ENCODE measurements around the gene SFT2D3. TPM values are rescaled to one million over a fixed set of nuclear protein-coding genes. Genes with fewer than 3 reads are reported as not detected.

SFT2D3 gene
- total and polyA plus RNA-seq, 10 donors: 3.7 to 13.2 (median 8.9) TPM

GRCh38 chr2:127664895-127665225 is 36.4 kb upstream of the SFT2D3 start:
- intact Hi-C loops (cut with DNase I; ENCODE audit: low total_unique reads): no loop called here
- Histone ChIP-seq H3K4me3 (peak overlapping the region in 6 of 8 donors; percentile 5 to 57 (median 17)), H3K4me1 (peaks cover 14 to 64% (median 37%) of the 10 kb centered on the region in 6 donors), H3K9me3 (no peaks in the 10 kb centered on the region), H3K27ac (peak overlapping the region; percentile 44 to 88 (median 83)), H3K27me3 (replicated peaks in 1 of 7) (peaks cover 0 to 62% (median 13%) of the 10 kb centered on the region in 7 donors), H3K36me3 (peaks cover 0 to 9% (median 0%) of the 10 kb centered on the region in 6 donors)
- no peak for DNase-seq
- WGBS, 5 donors: 79 to 90% (median 88%) methylated on average over 5 to 6 of the region's 6 CpGs
- no peak for TF ChIP-seq POLR2AphosphoS5 (IDR thresholded peaks at IDR 0.05)
- no peak for TF ChIP-seq CTCF (IDR thresholded peaks at IDR 0.05 in 8 of 11, conservative IDR thresholded peaks at IDR 0.05 in 3 of 11)
- TF ChIP-seq POLR2A (IDR thresholded peaks at IDR 0.05): no peak

- peak overlapping the region in 7 of 8 donors; percentile 65 to 88 (median 86) for H3K27ac ChIP-seq
- WGBS, 5 donors: 85 to 93% (median 90%) methylated on average over 8 of the region's 8 CpGs
- intact Hi-C loops (cut with DNase I; ENCODE audit: low total_unique reads): no loop called here
- H3K9me3 ChIP-seq: no peaks in the 10 kb centered on the region
- peaks cover 14 to 58% (median 37%) of the 10 kb centered on the region in 6 donors for H3K4me1 ChIP-seq
- peak overlapping the region in 1 of 8 donors; percentile 37 for H3K4me3 ChIP-seq
- H3K27me3 ChIP-seq (replicated peaks in 1 of 7): peaks cover 0 to 62% (median 13%) of the 10 kb centered on the region in 7 donors
- no peak for DNase-seq
- peaks cover 0 to 8% (median 0%) of the 10 kb centered on the region in 6 donors for H3K36me3 ChIP-seq
- TF ChIP-seq CTCF (IDR thresholded peaks at IDR 0.05 in 8 of 11, conservative IDR thresholded peaks at IDR 0.05 in 3 of 11): no peak
- no peak for TF ChIP-seq POLR2AphosphoS5 (IDR thresholded peaks at IDR 0.05)
- TF ChIP-seq POLR2A (IDR thresholded peaks at IDR 0.05): no peak
Observed at GRCh38 chr2:127665267-127665893, 35.9 kb upstream of the SFT2D3 start.

- Histone ChIP-seq H3K27ac (no peak overlapping the region), H3K36me3 (no peaks in the 10 kb centered on the region), H3K4me3 (no peak overlapping the region), H3K4me1 (peaks cover 0 to 51% (median 28%) of the 10 kb centered on the region in 6 donors), H3K27me3 (replicated peaks in 1 of 7) (peaks cover 0 to 66% (median 12%) of the 10 kb centered on the region in 7 donors), H3K9me3 (no peaks in the 10 kb centered on the region)
- intact Hi-C loops (cut with DNase I; ENCODE audit: low total_unique reads): no loop called here
- 79 to 94% (median 86%) methylated on average over 7 of the region's 7 CpGs for WGBS, 5 donors
- TF ChIP-seq POLR2AphosphoS5 (IDR thresholded peaks at IDR 0.05) (no peak), CTCF (IDR thresholded peaks at IDR 0.05 in 8 of 11, conservative IDR thresholded peaks at IDR 0.05 in 3 of 11) (no peak), POLR2A (IDR thresholded peaks at IDR 0.05) (no peak)
- no peak for DNase-seq
Observed at GRCh38 chr2:127669056-127669455, 32.2 kb upstream of the SFT2D3 start.

- Histone ChIP-seq H3K27me3 (replicated peaks in 1 of 7) (peaks cover 0 to 66% (median 15%) of the 10 kb centered on the region in 7 donors), H3K4me3 (no peak overlapping the region), H3K9me3 (no peaks in the 10 kb centered on the region), H3K36me3 (no peaks in the 10 kb centered on the region), H3K4me1 (peaks cover 4 to 51% (median 31%) of the 10 kb centered on the region in 6 donors), H3K27ac (peak overlapping the region in 3 of 8 donors; percentile 34 to 90 (median 89))
- 77 to 90% (median 83%) methylated on average over 10 of the region's 10 CpGs for WGBS, 5 donors
- peak in 1 of 3 donors; percentile 9 for TF ChIP-seq POLR2AphosphoS5 (IDR thresholded peaks at IDR 0.05)
- TF ChIP-seq POLR2A (IDR thresholded peaks at IDR 0.05): no peak
- TF ChIP-seq CTCF (IDR thresholded peaks at IDR 0.05 in 8 of 11, conservative IDR thresholded peaks at IDR 0.05 in 3 of 11): no peak
- DNase-seq: no peak
- intact Hi-C loops (cut with DNase I; ENCODE audit: low total_unique reads): no loop called here
Observed at GRCh38 chr2:127670055-127670956, 31.0 kb upstream of the SFT2D3 start.
